Thyroid gland (tissue), 4 donors: ENCODE results near the gene ZC3H8.

ENCODE experiments used
- POLR2A ChIP-seq, 2 donors: fragments of 450-650 bp; IDR thresholded peaks; one replicate each; pipeline ENCODE4 v1.6.1; 2017; ENCODE audit warnings: antibody characterized with exemption in 2 of 2, mild to moderate bottlenecking in 2 of 2, moderate library complexity in 1 of 2
- TF ChIP-seq, protein P1 (sequence below), 6 experiments: fragments of 200-600 bp in 3 of 6; fragments of 450-650 bp in 3 of 6; sonication (generic) in 3 of 6; IDR thresholded peaks; one replicate each; pipeline ENCODE4 v1.5.1; 2016 to 2019; ENCODE audit warnings: antibody characterized with exemption in 6 of 6, mild to moderate bottlenecking in 2 of 6, inconsistent platforms in 1 of 6, moderate library complexity in 1 of 6

DNA sequence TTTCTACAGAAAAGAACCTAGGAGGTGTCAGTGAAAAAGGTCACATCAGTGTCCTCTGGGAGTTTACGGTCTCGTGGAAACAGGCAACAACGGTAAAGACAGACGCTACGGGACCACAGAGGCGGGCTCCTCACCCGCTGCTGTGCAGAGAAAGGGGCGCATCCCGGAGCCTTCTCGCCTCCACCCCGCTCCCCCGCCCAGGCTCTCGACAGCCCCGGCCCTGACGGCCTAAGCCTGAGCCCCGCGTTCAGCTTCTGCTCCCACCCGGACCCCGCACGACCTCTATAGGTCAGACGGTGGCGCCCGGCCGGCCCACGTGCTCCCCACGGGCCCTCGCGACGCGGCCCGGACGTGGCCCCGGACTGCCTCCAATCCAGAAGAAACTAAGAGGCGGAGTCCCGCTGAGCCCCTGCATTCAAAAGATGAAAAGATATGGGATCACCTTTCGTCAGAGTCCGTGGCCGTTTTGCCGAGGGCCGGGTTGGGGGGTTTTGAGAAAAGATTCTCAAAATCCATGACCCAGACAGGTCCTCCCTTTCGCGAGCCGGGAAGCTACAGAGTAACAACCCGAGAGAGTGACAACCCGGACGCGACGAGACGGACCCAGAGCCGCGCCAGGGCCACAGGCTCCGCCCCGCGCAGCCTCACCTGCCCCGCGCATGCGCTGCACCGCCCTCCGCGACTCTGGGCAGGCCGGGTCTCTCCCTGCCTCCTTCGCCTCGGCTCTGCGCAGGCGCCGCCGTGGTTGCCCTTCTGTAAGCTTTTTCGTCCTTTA, at the start of gene ZC3H8:
- TF ChIP-seq, protein P1, sequence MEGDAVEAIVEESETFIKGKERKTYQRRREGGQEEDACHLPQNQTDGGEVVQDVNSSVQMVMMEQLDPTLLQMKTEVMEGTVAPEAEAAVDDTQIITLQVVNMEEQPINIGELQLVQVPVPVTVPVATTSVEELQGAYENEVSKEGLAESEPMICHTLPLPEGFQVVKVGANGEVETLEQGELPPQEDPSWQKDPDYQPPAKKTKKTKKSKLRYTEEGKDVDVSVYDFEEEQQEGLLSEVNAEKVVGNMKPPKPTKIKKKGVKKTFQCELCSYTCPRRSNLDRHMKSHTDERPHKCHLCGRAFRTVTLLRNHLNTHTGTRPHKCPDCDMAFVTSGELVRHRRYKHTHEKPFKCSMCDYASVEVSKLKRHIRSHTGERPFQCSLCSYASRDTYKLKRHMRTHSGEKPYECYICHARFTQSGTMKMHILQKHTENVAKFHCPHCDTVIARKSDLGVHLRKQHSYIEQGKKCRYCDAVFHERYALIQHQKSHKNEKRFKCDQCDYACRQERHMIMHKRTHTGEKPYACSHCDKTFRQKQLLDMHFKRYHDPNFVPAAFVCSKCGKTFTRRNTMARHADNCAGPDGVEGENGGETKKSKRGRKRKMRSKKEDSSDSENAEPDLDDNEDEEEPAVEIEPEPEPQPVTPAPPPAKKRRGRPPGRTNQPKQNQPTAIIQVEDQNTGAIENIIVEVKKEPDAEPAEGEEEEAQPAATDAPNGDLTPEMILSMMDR (IDR thresholded peaks at IDR 0.05), result no peak
- TF ChIP-seq POLR2A (IDR thresholded peaks at IDR 0.05), result peak in 1 of 2 donors; percentile 93
